Progenitor cell of endocrine pancreas (in vitro differentiated cells): Measurements from ENCODE around the gene MOSMO. TPM values are rescaled to one million over a fixed set of nuclear protein-coding genes. Genes with fewer than 3 reads are reported as not detected.

ENCODE experiments used
- DNase-seq: peaks from one replicate; pipeline ENCODE4 v3.0.0; 2021; ENCODE audit warnings: low spot score; ENCODE audit not compliant: unreplicated experiment
- H3K27ac Mint-ChIP-seq: 2 replicates; pipeline ENCODE4 v1.8.0; 2021; ENCODE audit warnings: mild to moderate bottlenecking, moderate library complexity, mixed read lengths
- H3K27me3 Mint-ChIP-seq: 2 replicates; pipeline ENCODE4 v1.8.0; 2021; ENCODE audit warnings: mixed read lengths
- H3K36me3 Mint-ChIP-seq: 2 replicates; pipeline ENCODE4 v1.8.0; 2022; ENCODE audit warnings: mixed read lengths; ENCODE audit not compliant: insufficient read depth
- H3K4me1 Mint-ChIP-seq: 2 replicates; pipeline ENCODE4 v1.8.0; 2021; ENCODE audit warnings: low read depth, mixed read lengths
- H3K4me3 Mint-ChIP-seq: 2 replicates; pipeline ENCODE4 v1.8.0; 2021; ENCODE audit warnings: low read depth, mild to moderate bottlenecking, moderate library complexity, mixed read lengths
- H3K9me3 Mint-ChIP-seq: 2 replicates; pipeline ENCODE4 v1.8.0; 2021; ENCODE audit warnings: low read depth, mixed read lengths
- total RNA-seq: library from RNA; stranded (reverse); gene quantifications from 2 replicates; pipeline ENCODE4 v1.2.1, GENCODE V29; 2021
- TF ChIP-seq, protein P1 (sequence below): fragments of 200-600 bp; sonication (generic); IDR thresholded peaks from one replicate; pipeline ENCODE4 v1.5.0; 2021; ENCODE audit warnings: antibody characterized with exemption, mild to moderate bottlenecking; ENCODE audit not compliant: unreplicated experiment

Gene MOSMO
- total RNA-seq, 1 donor from 2014 or later: 15.7 TPM

DNA sequence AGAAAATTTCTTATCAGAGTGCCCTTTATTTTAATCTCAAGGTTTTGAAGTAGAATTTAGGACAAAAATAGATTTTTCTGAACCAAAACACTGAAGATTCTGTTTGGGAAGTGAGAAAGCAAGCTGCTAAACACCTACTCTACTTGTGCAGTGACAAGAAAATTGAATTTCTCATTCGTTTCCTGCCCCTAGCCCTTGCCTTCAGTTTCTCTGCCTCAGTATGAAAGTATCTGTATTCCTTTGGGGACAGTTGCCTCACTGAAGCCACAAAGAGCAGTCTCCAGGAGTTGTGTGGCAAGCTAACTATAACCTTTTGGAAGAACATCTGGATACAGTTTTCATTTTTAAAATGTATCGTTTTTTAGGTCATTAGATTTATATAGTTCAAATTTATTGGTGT is 19.7 kb downstream of the MOSMO start:
- Mint-ChIP-seq H3K4me3 (no peak overlapping the region), H3K27me3 (no peaks in the 10 kb centered on the region), H3K27ac (peak overlapping the region; percentile 67), H3K4me1 (peaks cover 23% of the 10 kb centered on the region), H3K9me3 (peaks cover 3% of the 10 kb centered on the region), H3K36me3 (peaks cover 9% of the 10 kb centered on the region)
- no peak for DNase-seq
- TF ChIP-seq, protein P1, sequence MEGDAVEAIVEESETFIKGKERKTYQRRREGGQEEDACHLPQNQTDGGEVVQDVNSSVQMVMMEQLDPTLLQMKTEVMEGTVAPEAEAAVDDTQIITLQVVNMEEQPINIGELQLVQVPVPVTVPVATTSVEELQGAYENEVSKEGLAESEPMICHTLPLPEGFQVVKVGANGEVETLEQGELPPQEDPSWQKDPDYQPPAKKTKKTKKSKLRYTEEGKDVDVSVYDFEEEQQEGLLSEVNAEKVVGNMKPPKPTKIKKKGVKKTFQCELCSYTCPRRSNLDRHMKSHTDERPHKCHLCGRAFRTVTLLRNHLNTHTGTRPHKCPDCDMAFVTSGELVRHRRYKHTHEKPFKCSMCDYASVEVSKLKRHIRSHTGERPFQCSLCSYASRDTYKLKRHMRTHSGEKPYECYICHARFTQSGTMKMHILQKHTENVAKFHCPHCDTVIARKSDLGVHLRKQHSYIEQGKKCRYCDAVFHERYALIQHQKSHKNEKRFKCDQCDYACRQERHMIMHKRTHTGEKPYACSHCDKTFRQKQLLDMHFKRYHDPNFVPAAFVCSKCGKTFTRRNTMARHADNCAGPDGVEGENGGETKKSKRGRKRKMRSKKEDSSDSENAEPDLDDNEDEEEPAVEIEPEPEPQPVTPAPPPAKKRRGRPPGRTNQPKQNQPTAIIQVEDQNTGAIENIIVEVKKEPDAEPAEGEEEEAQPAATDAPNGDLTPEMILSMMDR: no peak

DNA sequence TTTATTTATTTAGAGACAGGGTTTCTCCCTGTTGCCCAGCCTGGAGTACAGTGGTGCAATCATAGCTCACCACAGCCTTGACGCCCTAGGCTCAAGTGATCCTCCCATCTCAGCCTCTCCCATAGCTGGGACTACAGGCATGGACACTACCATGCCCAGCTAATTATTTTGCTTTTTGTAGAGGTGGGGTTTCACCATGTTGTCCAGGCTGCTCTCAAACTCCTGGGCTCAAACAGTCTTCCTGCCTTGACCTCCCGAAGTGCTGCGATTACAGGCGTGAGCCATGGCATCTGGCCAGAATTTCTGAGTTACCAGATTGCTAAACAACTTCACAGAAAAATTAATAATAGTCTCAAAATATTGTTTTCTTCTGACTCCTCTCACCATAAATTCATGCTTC is 21.7 kb downstream of the MOSMO start:
- no peak for DNase-seq
- H3K27me3 Mint-ChIP-seq: no peaks in the 10 kb centered on the region
- TF ChIP-seq, protein P1: no peak
- H3K4me1 Mint-ChIP-seq: peaks cover 23% of the 10 kb centered on the region
- peak overlapping the region; percentile 63 for H3K27ac Mint-ChIP-seq
- H3K4me3 Mint-ChIP-seq: no peak overlapping the region
- peaks cover 3% of the 10 kb centered on the region for H3K9me3 Mint-ChIP-seq
- H3K36me3 Mint-ChIP-seq: peaks cover 9% of the 10 kb centered on the region

DNA sequence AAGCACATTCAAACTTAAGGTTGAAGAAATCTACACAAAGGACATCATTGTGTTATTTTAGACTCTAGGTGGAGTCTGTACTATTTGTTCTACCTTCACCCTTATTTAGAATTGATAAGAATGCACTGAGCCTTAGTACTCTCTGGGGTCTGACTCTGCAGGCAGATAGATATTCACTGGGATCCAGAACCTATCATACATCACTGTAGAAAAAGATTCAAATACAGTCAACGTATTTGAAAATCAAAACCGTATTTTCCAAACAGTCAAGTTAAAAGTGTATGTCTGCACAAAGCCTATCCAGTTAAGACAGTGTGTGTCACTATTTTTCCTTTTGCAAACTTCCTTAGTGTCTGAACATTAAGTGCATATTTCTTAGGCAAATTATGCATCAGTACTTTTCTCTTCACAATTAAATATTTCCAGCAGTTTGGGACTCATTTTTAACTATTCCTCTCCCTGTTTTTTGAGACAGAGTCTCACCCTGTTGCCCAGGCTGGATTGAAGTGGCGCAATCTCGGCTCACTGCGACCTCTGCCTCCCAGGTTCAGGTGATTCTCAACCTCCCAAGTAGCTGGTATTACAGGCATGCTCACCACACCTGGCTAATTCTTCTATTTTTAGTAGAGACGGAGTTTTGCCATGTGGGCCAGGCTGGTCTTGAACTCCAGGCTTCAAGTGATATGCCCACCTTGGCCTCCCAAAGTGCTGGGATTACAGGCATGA is 22.3 kb downstream of the MOSMO start:
- H3K36me3 Mint-ChIP-seq: peaks cover 9% of the 10 kb centered on the region
- DNase-seq: no peak
- peaks cover 23% of the 10 kb centered on the region for H3K4me1 Mint-ChIP-seq
- no peaks in the 10 kb centered on the region for H3K27me3 Mint-ChIP-seq
- TF ChIP-seq, protein P1: no peak
- no peak overlapping the region for H3K4me3 Mint-ChIP-seq
- H3K9me3 Mint-ChIP-seq: peaks cover 3% of the 10 kb centered on the region
- H3K27ac Mint-ChIP-seq: peak overlapping the region; percentile 65

DNA sequence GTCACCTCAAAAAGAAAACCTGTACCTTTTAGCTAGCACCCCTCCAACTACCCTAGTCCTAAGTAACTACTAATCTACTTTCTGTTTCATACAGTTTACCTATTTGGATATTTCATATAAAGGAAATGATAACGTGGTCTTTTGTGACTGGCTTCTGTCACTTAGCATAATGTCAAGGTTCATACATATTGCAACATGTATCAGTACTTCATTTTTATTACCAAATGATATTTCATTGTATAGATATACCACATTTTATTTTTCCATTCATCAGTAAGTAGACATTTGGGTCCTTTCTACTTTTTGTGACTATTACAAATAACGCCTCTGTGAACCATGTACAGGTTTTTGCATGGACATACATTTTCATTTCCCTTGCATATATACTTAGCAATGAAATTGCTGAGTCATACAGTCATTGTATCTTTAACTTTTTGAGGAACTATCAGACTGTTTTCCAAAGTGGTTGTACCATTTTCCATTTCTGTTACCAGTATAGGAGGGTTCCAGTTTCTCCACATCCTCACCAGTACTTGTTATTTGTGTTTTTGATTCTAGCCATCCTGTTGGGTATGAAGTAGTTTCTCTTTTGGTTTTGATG is 23.7 kb downstream of the MOSMO start:
- DNase-seq: no peak
- H3K27ac Mint-ChIP-seq: no peak overlapping the region
- H3K4me1 Mint-ChIP-seq: peaks cover 17% of the 10 kb centered on the region
- no peak overlapping the region for H3K4me3 Mint-ChIP-seq
- H3K27me3 Mint-ChIP-seq: no peaks in the 10 kb centered on the region
- peaks cover 9% of the 10 kb centered on the region for H3K36me3 Mint-ChIP-seq
- peaks cover 3% of the 10 kb centered on the region for H3K9me3 Mint-ChIP-seq
- TF ChIP-seq, protein P1: no peak

DNA sequence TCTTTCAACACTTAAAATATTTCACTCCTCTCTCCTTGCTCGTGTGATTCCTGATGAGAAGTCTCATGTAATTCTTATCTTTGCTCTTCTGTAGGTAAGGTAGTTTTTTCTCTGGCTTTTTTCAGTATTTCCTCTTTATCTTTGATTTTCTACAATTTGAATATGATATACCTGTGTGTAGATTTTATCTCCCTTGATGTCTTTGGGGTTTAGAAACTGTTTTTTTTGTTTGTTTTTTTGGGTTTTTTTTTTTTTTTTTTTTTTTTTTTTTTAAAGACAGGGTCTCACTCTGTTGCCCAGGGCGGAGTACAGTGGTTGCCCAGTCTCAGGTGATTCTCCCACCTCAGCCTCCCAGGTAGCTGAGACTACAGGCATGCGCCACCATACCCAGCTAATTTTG is 26.6 kb downstream of the MOSMO start:
- TF ChIP-seq, protein P1: no peak
- no peaks in the 10 kb centered on the region for H3K27me3 Mint-ChIP-seq
- peaks cover 12% of the 10 kb centered on the region for H3K4me1 Mint-ChIP-seq
- no peak overlapping the region for H3K4me3 Mint-ChIP-seq
- no peak overlapping the region for H3K27ac Mint-ChIP-seq
- DNase-seq: no peak
- peaks cover 10% of the 10 kb centered on the region for H3K36me3 Mint-ChIP-seq
- peaks cover 3% of the 10 kb centered on the region for H3K9me3 Mint-ChIP-seq
